Activated CD4-positive, alpha-beta T cell treated with anti-CD3 and anti-CD28 coated beads, Interleukin-2, Interleukin-4, amounts not matched to agents 100 ng/mL and 50 ng/mL, durations not matched to agents 16 hours and 8 hours (primary cell): ENCODE results near the gene GAMT.

Experiments
- DNase-seq: peaks from one replicate; pipeline ENCODE4 v3.0.0-alpha.2; 2020; ENCODE audit warnings: low spot score

Gene GAMT

DNA sequence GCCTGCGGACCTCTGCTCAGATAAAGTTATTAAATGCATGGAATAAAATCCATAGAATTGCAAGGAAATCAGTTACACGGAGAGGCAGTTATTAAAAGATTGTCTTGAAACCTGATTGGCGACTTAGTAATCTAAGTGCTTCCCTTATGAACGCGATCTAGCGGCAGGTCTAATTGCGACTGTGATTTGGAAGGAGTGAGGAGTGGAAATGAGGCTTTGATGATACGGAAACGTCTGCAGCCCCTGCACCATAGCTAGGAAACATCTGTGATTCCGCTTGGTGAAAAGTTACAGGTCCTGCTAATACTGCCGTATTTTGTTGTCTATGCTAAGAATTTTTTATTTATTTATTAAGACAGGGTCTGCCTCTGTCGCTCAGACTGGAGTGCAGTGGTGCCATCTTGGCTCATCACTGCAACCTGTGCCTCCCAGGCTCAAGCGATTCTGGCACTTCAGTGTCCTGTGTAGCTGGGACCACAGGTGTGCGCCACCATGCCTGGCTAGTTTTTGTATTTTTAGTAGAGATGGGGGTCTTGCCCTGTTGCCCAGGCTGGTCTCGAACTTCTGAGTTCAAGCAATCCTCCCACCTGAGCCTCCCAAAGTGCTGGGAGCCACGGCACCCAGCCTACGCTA is 16.7 kb downstream of the GAMT start:
- DNase-seq: no peak

DNA sequence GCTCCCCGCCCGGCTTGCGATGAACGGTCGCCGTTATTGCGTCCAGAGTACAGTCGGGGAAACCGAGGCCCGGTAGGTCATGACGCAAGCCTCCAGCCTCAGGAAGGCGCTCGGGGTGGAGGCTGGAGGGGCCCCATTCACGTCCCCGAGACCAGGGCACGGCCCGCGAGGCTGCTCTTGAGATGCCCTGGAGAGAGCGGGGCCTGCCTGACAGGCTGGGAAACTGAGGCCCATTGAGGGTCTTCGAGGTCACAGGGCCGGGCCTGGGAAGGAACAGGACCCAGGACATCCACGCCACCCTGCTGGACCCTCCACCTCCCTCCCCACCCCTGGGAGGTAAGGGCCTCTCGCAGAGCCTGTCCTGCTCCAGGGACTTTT is 17.3 kb downstream of the GAMT start:
- DNase-seq: no peak

DNA sequence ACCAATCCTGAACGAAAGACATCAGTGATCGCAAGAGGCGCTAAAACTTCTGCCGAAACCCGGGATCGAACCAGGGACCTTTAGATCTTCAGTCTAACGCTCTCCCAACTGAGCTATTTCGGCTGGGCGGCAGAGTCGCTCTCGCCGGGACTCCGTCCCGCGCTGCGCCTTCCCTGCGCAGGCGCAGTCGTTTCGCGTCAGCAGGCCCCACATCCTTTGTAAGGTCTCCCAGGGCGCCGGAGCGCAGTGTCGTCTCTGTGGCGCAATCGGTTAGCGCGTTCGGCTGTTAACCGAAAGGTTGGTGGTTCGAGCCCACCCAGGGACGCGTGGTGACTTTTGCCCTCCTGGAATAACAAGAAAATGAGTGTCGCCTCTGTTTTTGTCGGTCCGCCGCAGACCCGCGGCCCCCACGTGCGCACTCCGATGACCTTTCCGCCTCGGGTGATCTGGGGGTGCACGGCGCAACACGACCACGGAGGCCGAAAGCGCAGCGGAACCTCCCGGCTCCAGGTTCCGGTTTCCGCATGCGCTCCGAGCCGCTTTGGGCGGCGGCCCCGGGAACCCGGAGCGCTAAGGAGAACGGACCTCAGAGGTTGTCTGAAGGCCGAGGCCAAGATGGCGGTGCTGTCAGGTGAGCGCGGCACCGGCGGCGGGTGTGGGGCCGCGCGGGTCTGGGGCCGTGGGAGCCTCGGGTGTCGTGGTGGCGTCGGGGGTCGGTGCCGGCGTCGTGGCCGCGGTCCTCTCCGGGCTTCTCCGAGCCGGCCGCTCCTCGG is 17.8 kb downstream of the GAMT start, which contains the start of gene NDUFS7:
TSS of gene NDUFS7 (plus strand) at position 596 of the 773 bp plus-strand sequence. CDS start at position 616, 20 bp downstream.
- peak; percentile 90 for DNase-seq

DNA sequence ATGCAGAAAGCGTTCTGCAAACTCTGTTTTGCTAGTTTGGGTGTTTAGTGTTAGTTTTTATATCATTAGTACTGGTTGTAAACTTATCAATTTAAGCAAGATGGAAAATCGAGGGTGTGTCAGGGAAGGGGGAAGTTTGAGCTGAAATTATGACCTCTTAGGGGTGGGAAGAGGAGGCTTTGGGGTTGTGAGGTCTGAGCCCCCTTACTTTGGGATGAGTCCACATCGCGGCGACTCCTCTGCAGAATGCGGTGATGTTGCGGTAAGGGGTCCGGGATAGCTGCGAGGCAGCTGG is 18.4 kb downstream of the GAMT start:
- DNase-seq: no peak

DNA sequence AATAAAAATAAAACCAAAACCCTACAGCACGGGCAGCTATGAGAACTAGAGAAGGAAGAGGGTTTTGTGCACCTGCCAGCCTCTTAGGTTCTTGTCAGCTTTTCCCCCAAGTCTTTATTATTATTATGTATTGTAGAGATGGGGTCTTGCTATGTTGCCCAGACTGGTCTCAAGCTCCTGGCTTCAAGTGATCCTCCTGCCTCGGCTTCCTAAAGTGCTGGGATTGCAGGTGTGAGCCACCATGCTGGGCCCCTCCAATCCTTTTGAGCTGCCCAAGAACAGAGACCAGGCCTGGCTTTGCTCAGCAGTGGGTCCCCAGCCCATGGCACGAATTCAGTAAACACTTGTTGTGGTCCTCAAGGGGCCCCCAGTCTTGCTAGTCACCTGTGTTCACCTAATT is 19.1 kb downstream of the GAMT start:
- DNase-seq: no peak

DNA sequence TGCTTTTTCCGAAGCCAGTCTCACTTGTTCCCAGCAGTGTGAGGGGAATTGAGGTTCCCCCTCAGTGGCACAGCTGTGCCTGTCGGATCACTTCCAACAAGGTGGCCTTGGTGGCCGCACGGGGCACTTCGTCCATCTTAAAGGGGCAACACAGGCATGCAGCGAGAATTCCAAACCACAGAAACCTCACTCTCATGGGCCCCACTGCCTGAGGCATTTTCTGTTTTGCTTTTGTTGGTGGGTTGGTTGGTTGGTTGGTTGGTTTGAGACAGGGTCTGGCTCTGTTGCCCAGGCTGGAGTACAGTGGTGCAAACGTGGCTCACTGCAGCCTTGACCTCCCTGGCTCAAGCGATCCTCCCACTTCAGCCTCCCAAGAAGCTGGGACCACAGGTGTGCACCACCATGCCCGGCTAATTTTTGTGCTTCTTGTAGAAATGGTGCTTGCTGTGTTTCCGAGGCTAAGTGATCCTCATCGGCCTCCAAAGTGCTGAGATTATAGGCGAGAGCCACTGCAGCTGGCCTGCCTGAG is 21.3 kb downstream of the GAMT start:
- DNase-seq: no peak

DNA sequence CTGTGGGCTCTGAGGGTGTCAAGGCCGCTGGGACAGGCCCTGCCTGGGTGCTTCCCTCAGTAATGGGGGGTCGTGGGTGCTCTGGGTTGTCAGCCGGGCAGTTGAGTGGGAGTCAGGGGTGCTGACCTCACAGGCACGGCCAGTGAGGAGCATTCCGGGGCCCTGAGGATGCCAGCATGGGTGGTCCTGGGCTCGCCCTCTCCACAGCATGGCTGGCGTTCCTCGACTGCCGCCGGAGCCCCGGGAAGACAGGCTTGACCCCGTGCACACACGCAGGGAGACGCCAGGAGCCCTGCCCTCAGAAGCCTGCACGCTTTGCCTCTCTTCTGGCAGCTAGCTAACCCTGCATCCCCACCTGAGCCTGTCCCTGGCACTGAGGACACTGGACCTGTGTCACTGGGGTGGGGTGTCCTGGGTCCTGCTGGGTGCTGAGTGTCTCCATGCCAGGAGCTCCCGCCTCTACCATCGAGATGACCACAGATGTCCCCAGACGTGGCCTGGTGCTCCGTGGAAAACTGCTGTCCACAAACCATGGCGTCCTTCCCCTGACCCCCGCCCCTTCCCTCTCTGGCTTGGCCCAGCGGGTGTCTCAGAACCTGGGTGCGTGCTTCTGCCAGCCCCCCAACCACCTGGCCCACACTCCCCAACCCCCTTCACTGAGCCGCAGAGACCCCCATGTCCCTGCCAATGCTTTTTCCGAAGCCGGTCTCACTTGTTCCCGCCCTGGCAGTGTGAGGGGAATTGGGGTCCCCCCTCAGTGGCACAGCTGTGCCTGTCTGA is 22.0 kb downstream of the GAMT start:
- no peak for DNase-seq

DNA sequence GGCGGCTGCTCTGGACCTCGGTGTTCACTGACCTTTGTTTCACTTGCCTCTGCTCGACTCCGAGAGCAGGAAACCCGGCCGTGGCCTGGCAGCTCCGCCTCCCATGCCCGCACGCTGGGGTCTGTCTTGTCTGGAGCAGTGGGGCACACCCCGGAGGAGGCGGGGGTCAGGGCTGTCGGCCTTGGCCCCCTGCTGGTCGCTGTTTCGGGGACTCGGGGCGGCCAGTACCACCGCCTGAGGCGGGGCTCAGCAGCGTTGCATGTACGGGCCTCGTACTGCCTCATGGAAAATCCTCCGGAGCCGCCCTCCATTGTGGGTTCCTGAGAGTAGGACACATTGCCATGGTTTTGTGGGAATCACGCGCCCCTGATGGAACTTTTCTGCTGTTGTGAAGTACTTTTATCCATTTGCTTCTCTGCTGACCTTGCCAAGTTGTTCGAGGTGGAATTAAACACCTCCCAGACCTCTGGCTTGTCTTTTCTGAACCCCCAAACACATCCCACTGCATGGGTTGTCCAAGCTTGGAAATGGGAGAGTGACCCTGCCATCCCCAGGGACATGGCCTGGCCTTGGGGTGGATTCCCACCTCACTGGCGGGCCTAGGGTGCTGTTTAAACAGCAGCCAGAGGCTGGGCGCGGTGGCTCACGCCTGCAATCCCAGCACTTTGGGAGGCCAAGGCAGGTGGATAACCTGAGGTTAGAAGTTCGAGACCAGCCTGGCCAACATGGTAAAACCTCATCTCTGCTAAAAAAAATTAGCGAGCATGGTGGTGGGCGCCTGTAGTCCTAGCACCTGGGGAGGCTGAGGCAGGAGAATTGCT is 23.2 kb downstream of the GAMT start:
- DNase-seq: no peak

DNA sequence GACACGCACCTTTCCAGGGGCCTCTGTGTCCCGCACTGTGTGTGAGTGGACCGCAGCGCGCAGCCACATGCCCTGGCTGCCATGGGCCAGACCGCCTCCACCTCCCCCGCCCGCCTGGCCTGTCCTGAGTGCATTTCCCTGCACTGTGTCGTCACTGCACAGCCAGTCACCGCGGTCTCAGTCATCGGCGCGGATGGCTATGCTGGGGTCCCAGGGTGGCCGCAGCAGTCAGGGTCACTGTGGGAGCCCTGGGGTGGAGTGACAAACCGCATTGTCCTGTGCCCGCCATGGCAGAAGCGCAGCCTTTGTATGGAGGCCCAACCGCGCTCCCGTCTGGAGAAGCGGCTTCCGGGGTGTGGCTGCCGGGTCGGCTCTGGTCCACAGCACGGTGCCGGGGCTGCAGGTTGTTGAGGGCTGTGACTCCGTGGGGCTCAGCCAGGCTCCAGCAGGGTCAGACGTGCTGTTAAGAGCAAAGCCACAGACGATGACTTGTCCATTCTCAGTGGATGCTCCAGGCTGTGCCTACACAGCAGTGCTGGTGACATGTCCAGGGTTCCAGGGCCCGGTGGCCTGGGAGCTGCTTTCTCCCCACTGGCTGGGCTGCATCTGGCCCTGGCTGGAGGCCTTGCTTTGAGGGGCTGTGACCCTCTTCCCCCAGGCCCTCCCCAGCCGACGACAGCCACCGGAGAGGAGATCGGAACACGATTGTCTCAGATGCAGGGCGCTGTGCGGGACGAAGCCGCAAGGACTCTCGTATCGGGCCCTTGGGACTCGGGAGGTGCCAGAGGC is 24.0 kb downstream of the GAMT start:
- DNase-seq: no peak

DNA sequence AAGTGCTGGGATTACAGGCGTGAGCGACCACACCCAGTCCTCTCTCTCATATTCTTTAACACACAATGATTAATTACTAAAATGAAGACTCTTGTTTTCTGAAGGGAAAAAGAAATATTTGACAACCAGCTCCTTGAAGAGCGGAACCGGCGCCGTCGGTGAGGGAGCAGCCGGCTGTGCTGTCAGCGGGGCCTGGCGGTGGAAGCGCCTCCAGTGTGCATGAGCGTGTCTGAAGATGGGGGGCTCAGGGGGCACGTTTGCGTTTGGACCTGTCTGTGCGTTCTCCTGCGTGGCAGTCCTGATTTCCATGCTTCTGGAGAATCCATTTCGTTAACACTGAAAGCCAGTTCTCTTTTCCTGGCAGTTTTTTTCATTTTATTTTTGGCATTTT is 24.9 kb downstream of the GAMT start:
- no peak for DNase-seq

DNA sequence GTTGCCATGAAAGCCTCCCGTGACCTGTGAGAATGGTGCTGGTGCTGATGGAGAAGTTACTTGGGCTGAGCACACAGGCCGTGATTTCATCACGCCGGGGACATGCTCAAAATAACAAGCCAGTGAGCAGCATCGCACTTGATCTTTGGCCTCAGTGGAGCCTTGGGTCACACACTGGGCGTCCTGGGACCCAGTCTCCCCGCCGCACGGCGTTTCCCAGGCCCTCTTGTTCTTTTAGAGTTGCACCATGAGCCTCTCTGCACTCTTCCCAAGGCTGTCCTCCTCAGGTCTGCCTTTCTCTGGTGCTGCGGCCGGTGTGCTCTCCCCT is 27.1 kb downstream of the GAMT start:
- DNase-seq: no peak

DNA sequence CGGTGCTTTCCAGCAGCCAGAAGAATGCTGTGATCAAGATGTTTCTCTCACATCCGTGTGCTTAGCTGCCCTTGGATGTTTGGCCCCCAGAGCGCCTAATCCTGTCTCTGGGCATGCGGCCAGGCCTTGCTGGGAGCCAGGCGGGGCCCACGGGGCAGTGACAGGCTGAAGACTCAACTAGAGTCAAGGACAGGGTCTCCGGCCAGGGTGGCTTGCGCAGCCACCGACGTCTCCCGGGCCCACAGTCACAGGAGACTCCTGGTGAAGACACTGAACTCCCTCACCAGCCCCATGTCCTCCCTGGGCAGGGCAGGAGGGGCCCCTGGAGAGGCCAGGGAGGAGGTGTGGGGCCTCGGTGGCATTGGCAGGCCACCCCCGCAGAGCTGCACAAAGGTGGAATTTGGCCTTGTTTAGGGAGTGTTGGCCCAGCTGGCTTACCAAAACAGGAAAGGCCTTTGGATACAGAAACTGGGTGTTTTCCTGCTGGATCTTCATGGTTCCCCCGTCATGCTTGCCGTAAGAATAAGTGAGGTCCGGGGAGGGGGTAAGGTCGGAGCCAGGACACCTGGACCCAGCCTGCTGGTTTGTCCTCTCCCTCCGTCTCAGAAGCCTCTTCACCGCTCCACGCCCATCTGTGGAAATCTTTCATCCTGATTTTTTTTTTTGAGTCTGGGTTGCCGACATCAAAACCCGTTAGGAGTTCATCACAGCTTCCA is 27.6 kb downstream of the GAMT start:
- DNase-seq: no peak

DNA sequence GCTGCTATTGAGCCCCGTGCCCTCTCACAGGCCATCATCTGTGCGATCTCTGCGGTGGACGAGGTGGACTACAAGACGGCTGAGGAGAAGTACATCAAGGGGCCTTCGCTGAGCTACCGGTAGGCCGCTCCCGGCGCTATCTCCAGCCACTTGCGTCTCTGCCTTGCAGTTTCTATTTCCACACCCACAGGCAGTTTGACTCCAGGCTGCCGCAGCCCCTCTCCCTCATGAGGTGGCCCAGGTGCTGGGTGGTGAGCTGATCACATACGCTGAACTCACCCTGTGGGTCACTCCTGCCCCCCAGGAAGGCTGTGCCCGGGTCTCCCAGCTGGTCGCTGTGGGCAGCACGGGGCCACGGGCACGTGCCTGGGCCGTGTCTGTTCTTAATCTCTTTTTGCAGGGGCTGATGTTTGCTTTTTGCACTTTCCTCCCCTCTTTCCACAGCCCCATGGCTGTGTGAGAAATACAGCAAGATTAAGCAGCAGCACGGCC is 28.3 kb downstream of the GAMT start:
- DNase-seq: no peak

DNA sequence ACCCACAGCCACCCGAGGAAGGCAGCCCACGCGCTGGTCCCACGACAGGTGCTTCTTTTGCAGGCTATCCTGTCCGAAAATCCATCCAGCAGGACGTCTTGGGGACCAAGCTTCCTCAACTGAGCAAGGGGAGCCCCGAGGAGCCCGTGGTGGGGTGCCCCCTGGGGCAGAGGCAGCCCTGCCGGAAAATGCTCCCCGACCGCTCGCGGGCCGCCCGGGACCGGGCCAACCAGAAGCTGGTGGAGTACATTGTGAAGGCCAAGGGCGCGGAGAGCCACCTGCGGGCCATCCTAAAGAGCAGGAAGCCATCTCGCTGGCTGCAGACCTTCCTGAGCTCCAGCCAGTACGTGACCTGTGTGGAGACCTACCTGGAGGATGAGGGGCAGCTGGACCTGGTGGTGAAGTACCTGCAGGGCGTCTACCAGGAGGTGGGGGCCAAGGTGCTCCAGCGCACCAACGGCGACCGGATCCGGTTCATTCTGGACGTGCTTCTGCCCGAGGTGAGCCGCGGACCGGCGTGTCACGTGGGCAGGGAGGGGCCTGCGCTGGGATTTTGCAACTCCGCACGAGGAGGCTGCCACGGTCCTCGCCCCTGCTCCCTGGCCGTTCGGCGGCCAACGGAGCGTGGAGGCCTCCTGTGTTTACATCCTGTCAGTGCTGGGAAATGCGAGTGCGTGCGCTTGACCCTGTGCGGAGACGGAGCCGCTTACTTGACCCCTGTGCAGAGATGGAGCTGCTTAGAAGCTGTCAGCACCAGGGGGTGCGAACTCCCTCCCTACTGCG is 30.6 kb downstream of the GAMT start:
- DNase-seq: no peak

DNA sequence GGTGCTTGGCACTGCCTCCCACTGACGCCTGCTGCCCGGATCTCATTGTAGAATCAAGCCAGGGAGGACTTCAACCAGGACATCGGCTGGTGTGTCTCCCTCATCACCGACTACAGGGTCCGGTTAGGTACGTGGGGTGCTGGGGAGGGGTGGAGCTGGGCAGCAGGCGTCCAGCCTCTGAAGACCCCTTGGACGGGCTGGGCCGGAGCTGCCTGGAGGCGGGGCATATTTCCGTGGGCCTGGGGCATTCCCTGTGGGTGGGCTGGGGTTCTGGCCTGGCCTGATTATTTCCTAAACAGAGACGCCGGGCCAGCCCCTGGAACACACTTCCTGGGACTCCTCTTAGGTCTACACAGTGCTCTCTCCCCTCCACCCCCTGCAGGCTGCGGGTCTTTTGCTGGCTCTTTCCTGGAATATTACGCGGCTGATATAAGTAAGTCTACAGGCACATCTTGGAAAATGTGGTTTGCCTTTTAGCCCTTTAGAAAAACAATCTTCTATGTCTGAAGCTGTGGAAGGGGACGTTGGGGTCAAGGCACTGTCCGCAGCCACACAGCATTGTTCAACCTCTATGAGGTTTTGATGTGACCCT is 32.0 kb downstream of the GAMT start:
- no peak for DNase-seq

DNA sequence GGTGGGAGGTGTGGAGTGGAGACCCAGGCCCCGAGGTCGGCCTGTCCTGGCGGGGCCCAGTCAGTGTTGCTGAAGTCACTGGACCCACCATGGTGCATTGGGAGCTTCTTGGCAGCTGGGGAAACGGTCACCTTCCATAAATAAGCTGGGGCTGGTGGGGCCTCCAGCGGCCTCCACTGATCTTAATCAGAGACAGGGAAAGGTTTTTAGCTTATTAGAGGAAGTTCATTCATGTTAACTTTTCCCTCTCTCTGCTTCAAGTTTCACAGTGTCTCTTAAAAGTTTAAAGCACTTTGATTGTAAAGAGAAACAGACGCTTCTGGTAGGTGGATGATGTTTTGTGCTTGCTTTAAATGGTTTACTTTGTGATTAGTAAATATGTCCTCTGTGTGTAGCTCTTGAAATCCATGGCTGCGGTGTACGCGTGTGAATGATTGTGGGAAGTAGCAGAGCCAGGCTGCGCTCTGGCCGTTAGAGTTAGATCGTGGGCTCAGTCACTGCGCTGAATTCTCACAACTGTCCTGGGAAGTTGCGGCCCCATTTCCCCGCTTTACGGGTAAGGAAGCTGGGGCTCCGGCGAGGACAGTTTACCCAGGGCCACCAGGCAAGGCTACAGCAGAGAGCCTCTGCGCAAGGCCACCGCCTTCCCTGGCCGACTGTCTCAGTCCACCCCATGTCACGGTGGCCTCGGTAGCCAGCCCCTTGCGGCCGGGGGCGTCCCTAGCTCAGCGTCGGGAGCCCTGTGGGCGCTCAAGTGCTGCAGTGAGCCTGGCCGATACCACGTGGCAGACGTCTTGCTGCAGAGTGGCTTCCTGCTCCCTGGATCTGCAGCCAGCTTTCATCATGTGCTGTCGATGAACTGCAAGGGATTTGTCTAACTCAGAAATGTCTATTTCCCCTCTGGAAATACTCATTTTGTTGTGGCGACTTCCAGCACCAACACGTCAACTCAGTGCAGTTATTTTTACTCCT is 34.2 kb downstream of the GAMT start:
- DNase-seq: no peak

DNA sequence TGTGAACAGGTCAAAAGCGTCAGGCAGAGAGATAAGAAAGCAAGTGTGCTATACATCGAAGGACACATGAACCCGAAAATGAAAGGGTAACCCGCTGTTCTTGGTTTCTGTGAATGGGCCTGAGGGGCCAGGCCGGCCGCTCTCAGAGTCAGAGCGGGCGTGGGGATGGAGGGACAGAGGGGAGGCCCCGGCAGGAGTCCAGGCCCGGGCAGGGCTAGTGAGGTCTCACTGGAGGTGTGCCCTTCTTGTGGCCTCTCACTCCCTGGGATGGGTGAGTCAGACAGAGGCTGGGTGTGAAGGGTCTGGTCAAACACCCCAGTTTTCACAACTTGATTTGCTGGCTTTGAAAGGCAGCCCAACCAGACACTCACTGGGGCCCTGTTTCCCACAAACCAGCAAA is 35.0 kb downstream of the GAMT start:
- DNase-seq: no peak
